ENCODE data around the gene XCL2.
"Not testable (repeated sequence)": the region's sequence is repeated elsewhere in the genome, so short reads cannot be mapped to it uniquely, and the experiment has no call there.

- TF ChIP-seq, protein P1, sequence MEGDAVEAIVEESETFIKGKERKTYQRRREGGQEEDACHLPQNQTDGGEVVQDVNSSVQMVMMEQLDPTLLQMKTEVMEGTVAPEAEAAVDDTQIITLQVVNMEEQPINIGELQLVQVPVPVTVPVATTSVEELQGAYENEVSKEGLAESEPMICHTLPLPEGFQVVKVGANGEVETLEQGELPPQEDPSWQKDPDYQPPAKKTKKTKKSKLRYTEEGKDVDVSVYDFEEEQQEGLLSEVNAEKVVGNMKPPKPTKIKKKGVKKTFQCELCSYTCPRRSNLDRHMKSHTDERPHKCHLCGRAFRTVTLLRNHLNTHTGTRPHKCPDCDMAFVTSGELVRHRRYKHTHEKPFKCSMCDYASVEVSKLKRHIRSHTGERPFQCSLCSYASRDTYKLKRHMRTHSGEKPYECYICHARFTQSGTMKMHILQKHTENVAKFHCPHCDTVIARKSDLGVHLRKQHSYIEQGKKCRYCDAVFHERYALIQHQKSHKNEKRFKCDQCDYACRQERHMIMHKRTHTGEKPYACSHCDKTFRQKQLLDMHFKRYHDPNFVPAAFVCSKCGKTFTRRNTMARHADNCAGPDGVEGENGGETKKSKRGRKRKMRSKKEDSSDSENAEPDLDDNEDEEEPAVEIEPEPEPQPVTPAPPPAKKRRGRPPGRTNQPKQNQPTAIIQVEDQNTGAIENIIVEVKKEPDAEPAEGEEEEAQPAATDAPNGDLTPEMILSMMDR (IDR thresholded peaks at IDR 0.05), result not testable (repeated sequence)
- not testable (repeated sequence) for TF ChIP-seq POLR2AphosphoS5 (IDR thresholded peaks at IDR 0.05; ENCODE audit: low read depth, low read length); SIN3A (IDR thresholded peaks at IDR 0.05; ENCODE audit: borderline replicate concordance, insufficient read depth, low read depth, low read length); REST (IDR thresholded peaks at IDR 0.05; ENCODE audit: insufficient read depth in 1 of 2, low read depth in 2 of 2, low read length in 1 of 2); TCF7L2 (IDR thresholded peaks at IDR 0.05; ENCODE audit: low read depth, low read length)
Observed at GRCh38 chr1:168540798-168541197, 3.0 kb downstream of the XCL2 start.

Data from Panc1 (cell line).